Measurements from ENCODE around the gene MGLL.

The MGLL gene

DNA sequence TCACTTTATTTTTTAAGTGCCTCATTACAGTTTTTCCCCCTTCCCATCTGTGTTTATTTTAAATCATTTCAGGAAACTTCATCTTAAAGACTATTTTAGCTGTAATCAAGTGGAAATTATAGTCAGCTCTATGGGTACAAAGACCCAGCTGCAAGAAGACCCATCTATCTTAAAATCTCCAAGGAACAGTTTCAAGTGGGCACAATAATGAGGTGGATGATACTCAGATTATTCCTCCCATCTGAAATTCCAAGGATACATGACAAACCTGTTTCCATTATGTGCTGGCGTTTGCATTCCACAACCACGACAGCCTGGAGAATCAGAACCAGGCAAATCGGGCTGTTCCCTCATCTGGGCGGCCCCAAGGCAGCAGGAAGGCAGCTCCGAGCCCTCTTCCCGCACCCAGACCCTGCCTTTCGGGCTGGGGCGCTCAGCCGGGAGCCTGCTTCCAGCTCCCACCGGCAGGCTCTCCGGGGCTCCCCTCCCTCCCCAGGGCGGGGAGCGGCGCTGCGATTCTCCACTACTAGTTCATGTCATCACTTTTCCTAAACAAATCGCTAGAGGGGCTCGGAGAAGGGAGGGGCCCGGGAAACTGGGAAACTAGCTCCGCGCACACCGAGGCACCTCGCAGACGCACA lies at the start of gene MGLL:
MGLL (minus strand) TSS at position 475 of the 641 bp plus-strand sequence; CDS start at position 278, 197 bp downstream.
- no peak for DNase-seq (ENCODE audit: low read depth)

GRCh38 chr3:127870156-127870555 lies 47.8 kb upstream of the MGLL start:
- DNase-seq (ENCODE audit: low read depth): no peak

DNA sequence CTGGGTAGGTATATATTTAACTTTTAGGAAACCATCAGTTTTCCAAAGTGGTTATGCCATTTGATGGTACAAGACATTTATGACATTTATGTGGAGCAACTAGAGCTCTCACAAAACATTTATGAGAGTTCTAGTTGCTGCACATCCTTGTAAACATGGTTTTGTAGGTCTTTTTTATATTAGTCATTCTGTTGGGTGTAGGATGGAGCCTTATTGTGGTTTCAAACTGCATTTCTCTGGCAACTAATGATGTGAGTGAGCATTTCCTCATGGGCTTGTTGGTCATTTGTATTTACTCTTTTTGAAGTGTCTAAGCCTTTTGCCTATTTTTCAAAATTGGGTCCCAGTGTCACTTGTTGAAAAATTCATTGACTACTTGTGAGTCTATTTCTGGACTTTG lies 45.7 kb upstream of the MGLL start:
- no peak for DNase-seq (ENCODE audit: low read depth)

- DNase-seq (ENCODE audit: low read depth): no peak
These were observed 45.1 kb upstream of the MGLL start for GRCh38 chr3:127867412-127867811.

DNA sequence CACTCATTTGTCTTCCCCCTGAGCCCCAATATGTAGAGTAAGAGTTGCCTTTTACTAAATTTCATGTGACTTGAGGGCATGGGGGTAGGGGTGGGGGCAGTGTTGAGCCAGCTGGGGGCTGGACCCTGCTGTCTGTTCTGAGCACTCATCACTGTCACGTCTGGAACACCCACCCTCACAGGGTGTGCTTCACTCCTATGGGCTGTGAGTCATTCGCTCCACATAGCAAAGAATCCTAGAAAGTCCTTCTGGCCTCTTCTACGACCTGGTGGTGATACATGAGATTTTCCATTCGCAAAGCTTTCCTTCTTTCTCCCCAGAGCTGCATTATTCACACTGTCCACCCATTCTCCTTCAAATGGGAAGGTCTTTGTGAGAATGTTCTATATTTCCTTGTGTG lies 43.6 kb upstream of the MGLL start:
- no peak for DNase-seq (ENCODE audit: low read depth)

GRCh38 chr3:127860211-127860696 lies 37.9 kb upstream of the MGLL start:
- no peak for DNase-seq (ENCODE audit: low read depth)

DNA sequence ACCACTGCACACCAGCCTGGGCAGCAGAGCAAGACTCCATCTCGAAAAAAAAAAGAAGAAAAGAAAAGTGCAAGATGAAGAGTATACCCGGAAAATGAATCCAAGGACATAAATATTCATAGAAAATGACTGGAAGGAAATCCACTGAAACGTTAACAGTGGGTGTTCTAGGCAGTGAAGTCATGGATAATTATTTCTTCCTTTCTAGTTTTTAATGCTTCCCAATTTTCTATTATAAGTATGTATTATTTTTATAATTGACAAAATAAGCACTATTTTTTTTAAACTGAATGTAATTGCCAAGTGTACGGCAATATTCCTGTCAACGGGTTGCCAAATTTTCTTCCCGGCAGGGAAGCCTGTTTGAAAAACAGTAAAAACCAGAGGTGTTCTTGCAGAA lies 37.4 kb upstream of the MGLL start:
- DNase-seq (ENCODE audit: low read depth): no peak

GRCh38 chr3:127858937-127859336 lies 36.6 kb upstream of the MGLL start:
- no peak for DNase-seq (ENCODE audit: low read depth)

- no peak for DNase-seq (ENCODE audit: low read depth)
These were observed 36.2 kb upstream of the MGLL start for GRCh38 chr3:127858521-127858920.

DNA sequence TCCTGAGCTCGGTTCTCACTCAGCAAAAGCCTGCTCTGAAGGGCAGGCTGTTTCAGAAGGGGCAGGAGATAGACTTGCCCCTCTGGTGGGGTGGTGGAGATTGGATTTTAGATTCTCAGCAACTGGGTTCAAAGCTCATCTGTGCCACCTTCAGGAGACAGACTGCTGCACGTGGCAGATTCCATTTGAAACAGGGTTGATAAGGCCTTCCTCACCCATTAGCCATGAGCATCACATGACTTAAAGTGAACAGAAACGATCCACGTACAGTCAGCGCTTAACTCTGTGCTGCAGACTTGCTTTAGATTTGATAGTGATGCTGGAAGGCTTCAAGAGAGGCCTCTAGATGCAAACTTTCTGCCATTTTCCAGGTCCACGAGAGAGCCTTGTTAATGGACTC lies 35.0 kb upstream of the MGLL start:
- DNase-seq (ENCODE audit: low read depth): no peak

- DNase-seq (ENCODE audit: low read depth): no peak
These were observed 34.5 kb upstream of the MGLL start for GRCh38 chr3:127856801-127857200.

DNA sequence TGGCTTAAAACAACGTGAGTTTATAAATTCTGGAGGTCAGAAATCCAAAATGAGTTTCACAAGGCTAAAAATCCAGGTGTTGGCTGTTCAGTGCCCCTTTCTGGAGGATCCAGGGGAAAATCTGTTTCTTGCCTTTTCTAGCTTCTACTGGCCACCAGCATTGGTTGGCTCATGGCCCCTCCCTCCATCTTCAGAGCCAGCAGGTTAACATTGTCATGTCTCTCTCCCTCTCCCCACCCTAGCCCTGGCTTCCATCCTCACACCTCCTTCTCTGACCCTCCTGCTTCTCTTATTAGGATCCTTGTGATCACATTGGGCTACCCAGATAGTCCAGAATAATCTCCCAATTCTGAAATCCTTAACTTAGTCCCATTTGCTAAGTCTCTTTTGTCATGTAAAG lies 32.9 kb upstream of the MGLL start:
- DNase-seq (ENCODE audit: low read depth): no peak

DNA sequence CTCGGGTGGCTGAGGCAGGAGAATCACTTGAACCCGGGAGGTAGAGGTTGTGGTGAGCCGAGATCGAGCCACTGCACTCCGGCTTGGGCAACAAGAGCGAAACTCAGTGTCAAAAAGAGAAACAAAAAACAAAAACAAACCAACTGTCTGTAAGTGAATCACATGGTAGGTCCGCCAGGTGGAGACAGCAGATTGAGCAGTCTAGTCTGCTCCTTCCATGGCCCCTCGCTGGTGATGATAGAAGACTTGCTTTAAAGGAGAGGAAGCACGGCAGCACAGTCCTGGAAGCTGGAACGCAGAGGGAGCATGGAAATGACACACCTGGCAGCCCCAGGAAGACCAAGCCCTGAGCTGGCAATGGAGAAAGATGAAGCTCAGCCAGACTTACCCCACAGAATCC lies 31.4 kb upstream of the MGLL start:
- DNase-seq (ENCODE audit: low read depth): no peak

DNA sequence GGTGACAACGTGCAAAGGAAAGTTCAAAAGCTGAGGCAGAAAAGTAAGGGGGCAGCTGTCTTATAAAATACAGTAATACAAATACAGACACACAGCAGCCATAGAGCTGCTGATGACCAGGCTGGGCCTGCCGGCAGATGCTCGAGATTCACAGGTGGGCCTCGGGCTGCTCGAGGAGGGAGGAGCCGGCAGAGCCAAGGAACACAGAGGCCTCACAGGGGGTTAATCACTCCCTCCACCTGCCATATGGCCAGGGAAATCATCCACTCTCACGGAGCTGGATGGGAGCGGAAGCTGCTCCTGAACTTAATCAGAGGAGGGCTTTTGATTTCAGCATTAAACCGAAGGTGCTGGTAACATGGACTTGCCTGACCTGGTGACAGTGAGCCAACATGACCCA lies 29.6 kb upstream of the MGLL start:
- no peak for DNase-seq (ENCODE audit: low read depth)

- DNase-seq (ENCODE audit: low read depth): no peak
These were observed 27.1 kb upstream of the MGLL start for GRCh38 chr3:127849368-127849767.

GRCh38 chr3:127848131-127849129 lies 26.1 kb upstream of the MGLL start:
- no peak for DNase-seq (ENCODE audit: low read depth)

DNA sequence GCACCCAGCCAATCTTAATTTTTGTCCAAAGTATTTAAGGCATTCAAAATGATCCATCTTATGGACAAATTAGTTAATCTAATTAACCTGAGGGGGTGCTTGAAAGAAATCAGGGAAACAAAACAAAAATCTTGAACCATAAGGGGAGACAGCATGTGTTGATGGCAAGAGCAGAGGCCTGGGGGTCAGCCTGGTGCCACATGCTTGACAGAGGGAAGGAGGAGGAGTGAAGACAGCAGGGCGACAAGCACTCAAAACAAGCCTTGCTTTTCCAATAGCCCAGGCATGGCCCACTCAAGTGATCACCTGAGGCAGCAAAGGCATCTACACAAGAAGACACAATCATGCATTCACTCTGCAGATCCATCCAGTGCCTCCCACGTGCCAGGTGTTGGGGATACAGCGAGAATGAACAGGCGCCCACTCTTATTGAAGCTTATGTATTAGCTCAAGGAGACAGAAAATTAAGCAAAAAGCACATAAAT lies 25.0 kb upstream of the MGLL start:
- DNase-seq (ENCODE audit: low read depth): no peak

- no peak for DNase-seq (ENCODE audit: low read depth)
These were observed 24.3 kb upstream of the MGLL start for GRCh38 chr3:127846576-127846975.

GRCh38 chr3:127844326-127844942 lies 22.1 kb upstream of the MGLL start:
- no peak for DNase-seq (ENCODE audit: low read depth)

- no peak for DNase-seq (ENCODE audit: low read depth)
These were observed 18.4 kb upstream of the MGLL start for GRCh38 chr3:127840671-127841070.

DNA sequence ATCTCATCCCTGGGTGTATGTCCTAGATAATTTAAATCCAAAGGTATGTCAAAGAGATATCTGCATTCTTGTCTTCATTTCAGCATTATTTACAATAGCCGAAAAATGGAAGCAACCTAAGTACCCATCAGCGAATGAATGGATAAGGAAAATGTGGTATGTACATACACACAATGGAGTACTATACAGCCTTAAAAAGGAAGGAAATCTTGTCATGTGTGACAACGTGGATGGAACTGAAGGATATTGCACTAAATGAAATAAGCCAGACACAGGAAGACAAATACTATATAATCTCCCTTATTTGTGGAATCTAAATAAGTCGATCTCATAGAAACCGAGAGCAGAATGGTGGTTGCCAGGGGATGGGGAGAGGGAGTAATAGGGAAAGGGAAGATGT lies 16.8 kb upstream of the MGLL start:
- DNase-seq (ENCODE audit: low read depth): no peak
